Suprapubic skin (tissue), 4 donors: ENCODE results near the gene MAP2K5. TPM values are rescaled to one million over a fixed set of nuclear protein-coding genes. Genes with fewer than 3 reads are reported as not detected.
A peak's percentile ranks its signal among the peaks of the same experiment; 100 is the strongest.

ENCODE experiments used
- DNase-seq, 2 donors: peaks; one replicate each; pipeline ENCODE4 v3.0.0-alpha.2; 2019; ENCODE audit warnings: low spot score in 2 of 2
- H3K27ac ChIP-seq: fragments of 200-600 bp; sonication (generic); one replicate; pipeline ENCODE4 v1.5.1; 2019
- H3K27me3 ChIP-seq: fragments of 200-600 bp; sonication (generic); one replicate; pipeline ENCODE4 v1.5.1; 2019
- H3K36me3 ChIP-seq: fragments of 200-600 bp; sonication (generic); one replicate; pipeline ENCODE4 v1.5.1; 2019
- H3K4me1 ChIP-seq: fragments of 200-600 bp; sonication (generic); one replicate; pipeline ENCODE4 v1.5.1; 2019
- H3K4me3 ChIP-seq: fragments of 200-600 bp; sonication (generic); one replicate; pipeline ENCODE4 v1.5.1; 2019; ENCODE audit warnings: mild to moderate bottlenecking
- H3K9me3 ChIP-seq: fragments of 200-600 bp; sonication (generic); one replicate; pipeline ENCODE4 v1.5.1; 2019
- EP300 ChIP-seq: sonication (generic); formaldehyde crosslinking; IDR thresholded peaks from one replicate; pipeline ENCODE4 v1.6.1; 2017; ENCODE audit warnings: antibody characterized with exemption
- POLR2A ChIP-seq, 2 donors: fragments of 450-650 bp; IDR thresholded peaks; one replicate each; pipeline ENCODE4 v1.6.1; 2017; ENCODE audit warnings: antibody characterized with exemption in 2 of 2, mild to moderate bottlenecking in 2 of 2, moderate library complexity in 2 of 2
- POLR2AphosphoS5 ChIP-seq, 3 donors: sonication (generic); formaldehyde crosslinking; IDR thresholded peaks; one replicate each; pipeline ENCODE4 v1.6.1; 2017; ENCODE audit warnings: antibody characterized with exemption in 3 of 3
- WGBS: methylation state at CpG from one replicate; pipeline ENCODE4 v1.1.5; 2018; 5-methylcytosine and 5-hydroxymethylcytosine counted together
- total RNA-seq, 4 donors: library from RNA; depleted of rRNA; stranded (reverse); fragments of >200 nt; gene quantifications; one replicate each; pipeline ENCODE4 v1.1.0, GENCODE V29; 2016
- TF ChIP-seq, protein P1 (sequence below), 2 donors: fragments of 200-600 bp in 1 of 2; fragments of 450-650 bp in 1 of 2; sonication (generic) in 1 of 2; IDR thresholded peaks; one replicate each; pipeline ENCODE4 v1.5.1; 2016 to 2019; ENCODE audit warnings: antibody characterized with exemption in 2 of 2, mild to moderate bottlenecking in 1 of 2, moderate library complexity in 1 of 2

MAP2K5 gene
- total RNA-seq, 4 donors from 2014 or later: 9.5 to 18.5 (median 10.2) TPM

DNA sequence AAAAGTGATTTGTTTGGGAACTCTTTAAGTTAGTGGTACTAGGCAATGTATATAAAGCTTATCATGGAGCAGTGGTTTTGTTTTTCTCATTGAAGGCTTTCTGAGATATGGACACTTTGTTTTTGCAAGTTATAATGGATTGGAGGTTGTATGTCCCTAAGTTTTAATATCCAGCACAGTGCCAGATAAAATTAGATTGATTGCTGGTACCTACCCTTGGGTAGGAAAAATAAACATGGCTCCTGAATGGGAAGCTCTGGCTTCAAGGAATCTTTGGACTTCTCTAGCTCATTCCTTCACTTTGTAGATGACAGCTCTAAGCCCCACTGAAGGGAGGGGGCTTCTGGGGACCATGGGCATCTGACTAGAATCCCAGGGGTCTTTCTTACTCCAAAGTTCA is 201.1 kb downstream of the MAP2K5 start:
- H3K4me1 ChIP-seq: peaks cover 30% of the 10 kb centered on the region
- no peak for DNase-seq
- TF ChIP-seq POLR2A (IDR thresholded peaks at IDR 0.05): no peak
- TF ChIP-seq, protein P1, sequence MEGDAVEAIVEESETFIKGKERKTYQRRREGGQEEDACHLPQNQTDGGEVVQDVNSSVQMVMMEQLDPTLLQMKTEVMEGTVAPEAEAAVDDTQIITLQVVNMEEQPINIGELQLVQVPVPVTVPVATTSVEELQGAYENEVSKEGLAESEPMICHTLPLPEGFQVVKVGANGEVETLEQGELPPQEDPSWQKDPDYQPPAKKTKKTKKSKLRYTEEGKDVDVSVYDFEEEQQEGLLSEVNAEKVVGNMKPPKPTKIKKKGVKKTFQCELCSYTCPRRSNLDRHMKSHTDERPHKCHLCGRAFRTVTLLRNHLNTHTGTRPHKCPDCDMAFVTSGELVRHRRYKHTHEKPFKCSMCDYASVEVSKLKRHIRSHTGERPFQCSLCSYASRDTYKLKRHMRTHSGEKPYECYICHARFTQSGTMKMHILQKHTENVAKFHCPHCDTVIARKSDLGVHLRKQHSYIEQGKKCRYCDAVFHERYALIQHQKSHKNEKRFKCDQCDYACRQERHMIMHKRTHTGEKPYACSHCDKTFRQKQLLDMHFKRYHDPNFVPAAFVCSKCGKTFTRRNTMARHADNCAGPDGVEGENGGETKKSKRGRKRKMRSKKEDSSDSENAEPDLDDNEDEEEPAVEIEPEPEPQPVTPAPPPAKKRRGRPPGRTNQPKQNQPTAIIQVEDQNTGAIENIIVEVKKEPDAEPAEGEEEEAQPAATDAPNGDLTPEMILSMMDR (IDR thresholded peaks at IDR 0.05): no peak
- TF ChIP-seq POLR2AphosphoS5 (IDR thresholded peaks at IDR 0.05): no peak
- TF ChIP-seq EP300: no peak
- H3K27ac ChIP-seq: no peak overlapping the region
- no peak overlapping the region for H3K4me3 ChIP-seq
- H3K36me3 ChIP-seq: no peaks in the 10 kb centered on the region
- H3K27me3 ChIP-seq: no peaks in the 10 kb centered on the region
- H3K9me3 ChIP-seq: no peaks in the 10 kb centered on the region

DNA sequence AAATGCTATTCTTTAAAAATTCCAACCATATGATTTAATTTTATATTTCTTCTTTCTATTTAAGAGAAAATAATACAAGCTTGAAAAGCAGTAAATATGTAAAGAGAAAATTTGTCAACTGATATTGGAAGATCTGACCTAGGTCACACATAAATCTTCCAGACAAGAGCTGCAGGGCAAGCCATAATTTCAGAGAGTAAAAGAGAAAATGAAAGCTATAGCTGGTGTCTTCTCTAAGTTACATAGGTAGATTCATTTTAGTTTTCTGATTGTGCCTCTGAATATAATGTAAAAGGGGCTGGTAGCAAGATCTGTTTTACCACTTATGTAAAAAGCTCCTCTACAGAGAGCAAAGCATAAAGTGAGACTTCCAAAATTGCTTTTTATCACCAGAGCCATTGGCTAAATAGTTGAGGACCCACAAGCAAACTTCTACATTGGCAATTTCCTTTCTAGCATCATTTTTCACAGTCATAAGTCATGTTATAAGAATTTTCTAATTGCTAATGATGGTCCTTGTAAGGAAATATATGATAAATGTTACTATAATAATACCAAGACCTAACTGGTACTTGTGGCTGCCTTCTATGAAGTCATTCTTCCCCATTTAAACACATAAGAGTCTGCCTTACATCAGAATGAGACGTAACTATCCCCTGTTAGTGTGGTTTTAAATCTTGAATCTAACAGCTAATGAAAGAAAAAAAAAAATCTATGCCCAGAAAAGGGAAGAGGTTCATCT is 202.0 kb downstream of the MAP2K5 start:
- H3K27ac ChIP-seq: no peak overlapping the region
- WGBS: 84% methylated on average over 1 of the region's 1 CpG

DNA sequence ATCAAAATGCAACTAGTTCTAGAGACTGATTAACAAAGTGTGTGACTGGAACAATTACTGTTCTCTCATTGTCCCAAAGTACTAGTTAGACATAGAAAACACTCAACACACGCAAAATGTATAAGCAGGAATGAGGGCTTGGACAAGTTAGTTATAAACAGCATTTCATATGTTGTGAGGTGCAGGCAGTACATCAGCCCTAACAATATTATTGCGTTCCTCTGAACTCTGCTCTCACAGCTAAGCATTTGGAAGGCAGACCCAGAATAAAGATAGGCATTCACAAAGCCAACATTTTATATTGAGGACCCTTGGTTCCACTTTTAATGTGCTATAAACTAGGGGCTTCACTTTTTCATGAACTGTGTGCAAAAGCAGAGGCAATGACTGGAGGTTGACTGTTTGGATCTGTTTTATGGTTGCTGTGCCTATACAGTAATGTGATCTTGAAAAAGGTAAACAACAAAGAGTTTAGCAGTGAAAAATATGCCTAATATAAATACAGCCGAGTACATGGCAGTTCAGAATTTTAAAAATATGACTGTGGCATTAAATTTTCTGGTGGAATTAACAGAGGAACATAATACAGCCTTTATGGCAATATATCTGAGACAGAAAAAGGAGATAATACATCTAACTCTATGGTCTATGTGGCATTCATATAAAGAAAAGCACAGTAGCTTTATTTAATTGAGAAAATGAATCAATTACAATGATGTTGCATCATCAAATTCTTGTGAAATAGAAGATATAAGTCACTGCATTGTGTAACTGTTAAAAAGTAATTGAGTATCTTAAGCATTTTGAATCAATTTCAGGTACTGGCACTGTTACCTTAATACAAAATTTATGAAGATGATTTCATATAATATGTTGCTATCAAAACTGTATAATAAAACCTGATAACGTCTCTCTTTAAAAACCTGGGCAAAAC is 202.8 kb downstream of the MAP2K5 start:
- no peaks in the 10 kb centered on the region for H3K9me3 ChIP-seq
- peaks cover 30% of the 10 kb centered on the region for H3K4me1 ChIP-seq
- TF ChIP-seq POLR2A (IDR thresholded peaks at IDR 0.05): no peak
- no peak for TF ChIP-seq POLR2AphosphoS5 (IDR thresholded peaks at IDR 0.05)
- peak overlapping the region; percentile 66 for H3K27ac ChIP-seq
- 75% methylated on average over 4 of the region's 4 CpGs for WGBS
- H3K36me3 ChIP-seq: no peaks in the 10 kb centered on the region
- DNase-seq: no peak
- H3K4me3 ChIP-seq: no peak overlapping the region
- H3K27me3 ChIP-seq: no peaks in the 10 kb centered on the region

More for the DNA sequence above, 202.0 kb downstream of the MAP2K5 start:
- H3K4me1 ChIP-seq: peaks cover 30% of the 10 kb centered on the region
- no peak for TF ChIP-seq POLR2AphosphoS5 (IDR thresholded peaks at IDR 0.05)
- no peak for TF ChIP-seq EP300
- TF ChIP-seq, protein P1 (IDR thresholded peaks at IDR 0.05): no peak
- no peak for TF ChIP-seq POLR2A (IDR thresholded peaks at IDR 0.05)
- H3K27me3 ChIP-seq: no peaks in the 10 kb centered on the region
- H3K9me3 ChIP-seq: no peaks in the 10 kb centered on the region
- H3K36me3 ChIP-seq: no peaks in the 10 kb centered on the region
- DNase-seq: no peak
- no peak overlapping the region for H3K4me3 ChIP-seq

DNA sequence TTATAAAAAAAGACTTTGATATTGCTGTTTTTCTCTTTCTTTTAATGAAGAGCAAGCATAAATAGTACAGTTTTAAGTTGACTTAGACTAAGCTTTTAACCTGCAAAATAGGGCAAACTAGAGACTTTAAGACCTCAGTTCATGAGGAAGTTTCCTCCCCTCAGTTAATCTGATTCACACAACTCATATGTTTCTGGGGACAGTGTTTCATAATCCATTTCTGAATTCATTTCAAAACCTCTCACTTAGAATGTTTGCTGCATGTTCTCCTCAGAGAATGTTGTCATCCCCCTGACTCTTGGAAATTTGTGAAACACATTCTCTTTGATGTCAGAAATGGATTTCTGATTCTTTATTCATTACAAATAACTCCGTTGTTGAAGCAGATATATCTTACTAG is 203.5 kb downstream of the MAP2K5 start:
- TF ChIP-seq POLR2AphosphoS5 (IDR thresholded peaks at IDR 0.05) (peak in 1 of 3 donors; percentile 40), EP300 (no peak)
- H3K9me3 ChIP-seq: no peaks in the 10 kb centered on the region
- no peaks in the 10 kb centered on the region for H3K36me3 ChIP-seq
- H3K4me1 ChIP-seq: peaks cover 30% of the 10 kb centered on the region
- no peak for DNase-seq
- no peaks in the 10 kb centered on the region for H3K27me3 ChIP-seq
- H3K27ac ChIP-seq: peak overlapping the region; percentile 66
- no peak overlapping the region for H3K4me3 ChIP-seq
- 32% methylated on average over 1 of the region's 1 CpG for WGBS

DNA sequence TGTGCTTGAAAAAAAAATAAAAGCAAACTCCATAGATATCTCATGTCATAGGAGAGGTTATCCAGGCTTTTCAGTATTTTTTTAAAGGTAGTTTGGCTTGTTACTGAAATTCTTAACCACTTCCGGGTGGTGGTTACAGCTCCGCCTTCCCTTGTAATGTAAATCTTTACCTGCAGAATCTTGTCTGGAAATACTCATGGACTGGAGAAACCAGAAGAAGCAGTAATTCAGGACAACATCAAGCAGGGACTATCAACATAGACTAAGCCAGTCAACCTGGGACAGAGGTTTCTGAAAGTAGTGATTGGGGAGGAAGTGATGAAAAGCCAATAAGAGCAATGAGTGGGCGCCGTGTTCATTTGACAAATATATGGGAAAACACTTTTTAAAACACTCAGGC is 203.9 kb downstream of the MAP2K5 start:
- Histone ChIP-seq H3K27me3 (no peaks in the 10 kb centered on the region), H3K4me3 (no peak overlapping the region), H3K4me1 (peaks cover 30% of the 10 kb centered on the region), H3K27ac (peak overlapping the region; percentile 66), H3K36me3 (no peaks in the 10 kb centered on the region), H3K9me3 (no peaks in the 10 kb centered on the region)
- no peak for DNase-seq
- TF ChIP-seq EP300 (no peak), POLR2A (IDR thresholded peaks at IDR 0.05) (no peak), POLR2AphosphoS5 (IDR thresholded peaks at IDR 0.05) (peak in 1 of 3 donors; percentile 11)
- WGBS: 45% methylated on average over 4 of the region's 4 CpGs

DNA sequence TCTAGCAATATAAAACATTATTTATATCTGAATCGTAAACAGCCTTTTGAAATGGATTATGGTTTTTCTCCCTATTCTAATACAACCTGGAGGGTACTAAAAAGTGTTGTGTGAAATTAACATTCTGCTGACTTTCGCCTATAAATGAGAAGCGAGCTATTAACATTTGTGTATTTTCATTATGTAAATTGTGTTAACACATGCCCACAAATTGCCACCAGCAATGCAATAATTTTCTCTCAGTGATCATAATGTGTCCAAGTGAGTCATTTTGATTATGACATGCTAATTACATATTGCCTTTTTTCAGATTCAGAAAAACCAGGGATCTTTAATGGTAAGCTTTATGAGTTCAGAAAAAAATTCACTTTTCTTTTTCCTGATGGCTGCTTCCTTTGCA is 205.4 kb downstream of the MAP2K5 start:
- no peaks in the 10 kb centered on the region for H3K36me3 ChIP-seq
- no peak for DNase-seq
- 68% methylated on average over 3 of the region's 3 CpGs for WGBS
- no peak overlapping the region for H3K27ac ChIP-seq
- H3K9me3 ChIP-seq: no peaks in the 10 kb centered on the region
- H3K4me1 ChIP-seq: peaks cover 30% of the 10 kb centered on the region
- TF ChIP-seq EP300 (no peak), POLR2A (IDR thresholded peaks at IDR 0.05) (no peak), POLR2AphosphoS5 (IDR thresholded peaks at IDR 0.05) (no peak)
- TF ChIP-seq, protein P1 (IDR thresholded peaks at IDR 0.05): no peak
- H3K4me3 ChIP-seq: no peak overlapping the region
- no peaks in the 10 kb centered on the region for H3K27me3 ChIP-seq
